GM18511 (cell line): ENCODE measurements around the gene CPNE9.

Experiments
- ATAC-seq: cut with Tn5 transposase; IDR thresholded peaks from one replicate; pipeline ENCODE4 v1.9.1; 2021; ENCODE audit warnings: mild to moderate bottlenecking, moderate library complexity; ENCODE audit not compliant: unreplicated experiment

CPNE9 gene, protein sequence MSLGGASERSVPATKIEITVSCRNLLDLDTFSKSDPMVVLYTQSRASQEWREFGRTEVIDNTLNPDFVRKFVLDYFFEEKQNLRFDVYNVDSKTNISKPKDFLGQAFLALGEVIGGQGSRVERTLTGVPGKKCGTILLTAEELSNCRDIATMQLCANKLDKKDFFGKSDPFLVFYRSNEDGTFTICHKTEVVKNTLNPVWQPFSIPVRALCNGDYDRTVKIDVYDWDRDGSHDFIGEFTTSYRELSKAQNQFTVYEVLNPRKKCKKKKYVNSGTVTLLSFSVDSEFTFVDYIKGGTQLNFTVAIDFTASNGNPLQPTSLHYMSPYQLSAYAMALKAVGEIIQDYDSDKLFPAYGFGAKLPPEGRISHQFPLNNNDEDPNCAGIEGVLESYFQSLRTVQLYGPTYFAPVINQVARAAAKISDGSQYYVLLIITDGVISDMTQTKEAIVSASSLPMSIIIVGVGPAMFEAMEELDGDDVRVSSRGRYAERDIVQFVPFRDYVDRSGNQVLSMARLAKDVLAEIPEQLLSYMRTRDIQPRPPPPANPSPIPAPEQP

DNA sequence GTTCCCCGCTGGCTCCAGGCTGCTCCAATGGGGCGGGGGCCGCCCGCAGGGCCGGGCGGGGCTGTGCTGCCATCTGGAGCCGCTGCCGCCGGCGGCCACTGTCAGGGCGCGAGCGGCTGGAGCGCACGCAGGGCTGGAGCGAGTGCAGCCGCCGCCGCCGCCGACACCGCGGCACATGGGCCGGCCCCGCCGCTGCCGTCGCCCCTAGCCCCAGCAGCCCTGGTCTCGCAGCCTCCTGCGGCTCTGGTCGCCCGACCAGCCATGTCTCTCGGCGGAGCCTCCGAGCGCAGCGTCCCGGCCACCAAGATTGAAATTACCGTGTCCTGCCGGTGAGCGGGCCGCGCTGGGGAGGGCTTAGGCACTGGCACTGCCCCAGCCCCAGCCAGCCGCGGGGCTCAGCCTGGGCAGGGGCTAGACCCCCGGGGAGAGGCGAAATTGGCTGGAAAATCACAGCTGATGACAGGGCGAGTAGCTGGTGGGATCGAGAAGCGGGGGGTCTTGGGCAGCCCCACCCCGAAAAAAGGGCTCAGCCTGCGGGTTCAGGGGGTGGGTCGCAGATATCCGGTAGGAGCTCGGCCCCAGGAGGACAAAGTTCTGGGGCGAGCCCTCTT is at the start of gene CPNE9:
TSS of gene CPNE9 (plus strand) at position 98 of the 611 bp plus-strand sequence. CDS start at position 262, 164 bp downstream.
- ATAC-seq = no peak

DNA sequence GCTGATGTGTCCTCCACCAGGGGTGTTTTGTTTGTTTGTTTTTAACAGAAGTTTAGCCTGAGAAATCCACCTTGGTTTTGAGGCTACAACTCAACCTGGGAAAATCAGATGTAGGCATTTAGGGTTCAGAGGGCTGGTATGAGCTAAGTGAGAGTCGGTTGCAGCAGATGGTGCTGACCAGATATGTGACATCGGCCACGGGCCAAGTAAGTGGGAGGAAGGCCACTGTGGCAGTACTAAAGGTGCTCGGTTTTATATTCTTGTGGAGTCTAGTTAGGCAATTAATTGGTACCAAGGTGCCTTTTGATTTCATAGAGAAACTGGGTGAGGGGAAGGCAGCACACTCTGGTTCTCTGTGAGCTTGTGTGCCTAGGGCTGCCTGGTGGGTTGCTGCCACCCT is 43.8 kb upstream of the CPNE9 start:
- ATAC-seq = no peak

DNA sequence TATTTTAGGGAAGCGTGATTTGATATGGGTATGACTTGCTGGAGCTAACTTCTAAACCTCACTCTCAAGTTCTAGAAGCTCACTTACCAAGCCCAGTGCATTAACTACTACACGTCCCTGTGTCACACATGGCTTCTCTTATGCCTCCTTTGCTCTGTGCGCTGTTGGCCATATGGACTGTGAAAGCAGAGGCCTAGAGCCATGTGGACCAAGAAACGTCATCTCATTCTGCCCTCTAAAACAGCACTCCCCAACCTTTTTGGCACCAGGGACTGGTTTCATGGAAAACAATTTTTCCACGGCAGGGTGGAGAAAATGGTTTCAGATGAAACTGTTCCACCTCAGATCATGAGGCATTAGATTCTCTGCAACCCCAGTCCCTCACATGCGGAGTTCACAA is 42.7 kb upstream of the CPNE9 start:
- no peak for ATAC-seq

DNA sequence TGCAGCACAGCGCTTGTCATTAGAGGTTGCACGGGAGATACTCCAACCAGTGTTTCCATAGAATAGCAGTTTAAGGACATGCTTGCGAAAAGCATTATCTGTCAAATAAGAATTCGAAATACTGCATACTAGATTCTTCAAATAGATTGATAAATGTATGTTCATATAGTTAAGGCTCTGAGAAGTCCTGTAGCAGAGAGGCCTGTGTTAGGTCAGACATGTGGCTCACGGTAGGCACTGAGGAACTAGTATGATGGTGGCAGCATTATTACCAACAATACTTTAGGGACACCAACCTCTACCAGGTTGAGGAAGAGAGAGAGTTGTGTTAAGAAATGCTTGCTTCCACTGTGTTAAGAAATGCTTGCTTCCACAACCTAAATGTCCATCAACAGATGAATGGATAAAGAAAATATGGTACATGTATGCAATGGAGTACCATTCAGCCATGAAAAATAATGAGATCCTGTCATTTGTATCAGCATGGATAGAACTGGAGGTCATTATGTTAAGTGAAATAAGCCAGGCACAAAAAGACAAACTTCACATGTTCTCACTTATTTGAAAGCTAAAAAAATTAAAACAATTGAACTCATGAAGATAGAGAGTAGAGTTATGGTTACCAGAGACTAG is 39.4 kb upstream of the CPNE9 start:
- ATAC-seq = no peak

DNA sequence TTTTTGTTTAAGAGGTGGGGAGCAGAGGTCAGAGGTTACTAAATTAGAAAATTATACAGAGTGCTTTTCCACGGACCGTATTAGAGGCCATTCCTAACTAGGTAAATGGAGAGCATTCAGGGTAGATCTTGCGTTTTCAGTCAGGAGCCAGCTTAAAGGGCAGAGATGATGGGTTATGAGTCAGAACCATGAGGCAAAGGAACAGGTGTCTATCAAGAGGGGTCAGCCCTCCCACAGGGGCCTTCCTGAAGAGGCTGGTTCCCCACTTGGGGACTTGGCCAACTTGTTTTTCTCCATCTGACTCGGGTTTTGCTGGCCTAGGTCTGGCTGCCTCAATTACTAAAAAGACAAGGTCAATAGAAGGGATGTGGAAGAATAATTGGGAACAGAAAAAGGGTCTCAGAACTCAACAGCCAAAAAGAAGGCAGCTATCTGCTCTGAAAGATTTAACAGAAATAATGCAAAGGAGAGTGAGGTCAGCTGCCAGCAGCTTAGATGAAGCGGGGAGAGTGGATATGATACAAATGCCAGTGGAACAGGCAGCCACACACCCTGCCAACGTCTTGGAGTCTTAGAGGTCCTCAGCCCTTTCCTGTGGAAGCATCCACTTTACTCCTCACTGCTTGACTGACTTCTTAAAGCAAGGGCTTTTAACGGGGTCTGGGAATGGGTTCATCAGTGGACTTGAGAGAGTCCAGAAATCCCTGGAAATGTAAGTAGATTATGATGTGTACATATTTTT is 36.8 kb upstream of the CPNE9 start:
- no peak for ATAC-seq

DNA sequence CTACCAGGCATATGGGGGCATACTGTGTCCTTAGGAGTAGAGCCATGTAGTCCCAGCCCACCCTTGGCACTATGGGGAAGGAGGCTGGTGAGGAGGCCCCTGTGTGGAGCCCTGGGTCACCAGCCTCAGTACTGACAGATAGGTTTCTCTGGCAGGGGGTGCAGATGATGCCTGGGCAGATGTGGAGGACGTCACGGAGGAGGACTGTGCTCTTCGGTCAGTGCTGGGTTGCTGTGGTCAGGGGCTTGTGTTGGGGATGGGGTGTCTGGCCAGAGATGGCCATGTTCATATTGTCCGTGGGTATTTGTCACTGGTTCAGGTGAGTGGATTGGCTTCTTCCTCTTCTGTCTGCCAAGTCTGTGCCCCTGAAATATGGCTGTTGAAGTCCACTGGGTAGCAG is 34.4 kb upstream of the CPNE9 start:
- ATAC-seq = no peak

DNA sequence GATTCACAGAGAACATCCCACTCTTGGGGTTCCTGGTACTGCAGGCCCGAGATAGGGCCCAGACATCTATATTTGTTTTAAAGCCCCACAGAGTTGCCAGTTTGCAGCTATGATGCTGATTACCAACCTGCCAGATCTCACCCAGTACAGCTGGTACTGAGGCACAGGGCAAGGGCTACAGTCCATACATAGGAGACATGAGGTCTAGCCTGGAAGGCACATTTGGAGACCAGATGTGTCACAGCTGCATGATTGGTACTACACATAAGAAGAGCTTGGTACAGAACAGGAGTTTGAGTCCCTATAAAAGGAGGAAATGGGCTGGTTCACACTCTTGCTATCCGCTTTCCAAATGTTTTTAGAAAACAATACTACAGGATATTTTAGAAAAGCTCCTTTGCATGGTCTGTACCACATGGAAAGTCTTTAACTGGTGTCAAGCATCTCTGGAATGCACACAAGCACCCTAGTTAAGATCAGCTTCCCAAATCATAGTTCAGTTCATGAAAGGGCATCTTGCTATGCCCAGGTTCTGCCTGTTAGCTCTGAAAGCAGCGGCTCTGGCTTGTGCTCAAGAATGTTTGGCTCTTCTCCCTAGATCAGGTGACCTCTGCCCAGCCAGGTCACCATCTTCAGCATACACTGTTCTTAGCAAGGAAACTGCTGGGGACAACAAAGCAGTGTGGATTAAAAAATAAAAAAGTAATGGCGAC is 33.8 kb upstream of the CPNE9 start:
- ATAC-seq = no peak

DNA sequence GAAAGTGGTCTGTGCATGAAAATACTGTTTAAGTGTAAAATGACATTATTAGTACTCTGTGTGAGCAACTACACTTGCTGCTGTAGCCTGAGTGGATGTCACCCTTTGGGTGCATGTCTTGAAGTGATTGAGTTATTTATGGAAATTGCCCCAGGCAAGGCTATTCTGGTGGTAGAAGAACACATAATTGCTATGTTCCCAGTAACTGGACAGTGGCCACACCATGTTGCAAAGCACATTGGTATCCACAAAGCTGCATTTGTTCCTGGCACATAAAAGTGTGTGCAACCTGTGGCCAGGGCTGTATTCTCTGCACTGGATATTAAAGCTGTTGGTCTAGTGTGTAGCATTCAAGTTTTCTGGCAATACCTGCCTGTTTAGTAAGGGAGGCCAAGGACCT is 30.6 kb upstream of the CPNE9 start:
- no peak for ATAC-seq

DNA sequence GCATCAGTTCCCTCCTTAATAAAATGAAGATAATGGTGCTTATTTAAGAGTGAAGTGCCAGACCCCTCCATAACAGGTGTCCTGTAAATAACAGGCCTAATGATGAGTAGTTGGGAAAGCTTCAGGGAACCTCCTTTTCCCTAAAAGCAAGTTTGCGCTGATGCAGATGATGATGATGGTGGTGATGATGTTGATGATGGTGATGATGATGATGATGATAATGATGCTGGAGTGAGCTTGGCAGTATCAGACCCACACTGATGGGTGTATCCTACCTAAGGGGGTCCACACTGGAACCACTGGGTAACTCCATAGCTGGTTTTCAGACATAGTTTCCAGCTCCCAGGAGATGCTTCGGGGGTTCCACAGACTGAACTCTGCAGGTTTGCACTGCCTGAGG is 29.9 kb upstream of the CPNE9 start:
- ATAC-seq = no peak

DNA sequence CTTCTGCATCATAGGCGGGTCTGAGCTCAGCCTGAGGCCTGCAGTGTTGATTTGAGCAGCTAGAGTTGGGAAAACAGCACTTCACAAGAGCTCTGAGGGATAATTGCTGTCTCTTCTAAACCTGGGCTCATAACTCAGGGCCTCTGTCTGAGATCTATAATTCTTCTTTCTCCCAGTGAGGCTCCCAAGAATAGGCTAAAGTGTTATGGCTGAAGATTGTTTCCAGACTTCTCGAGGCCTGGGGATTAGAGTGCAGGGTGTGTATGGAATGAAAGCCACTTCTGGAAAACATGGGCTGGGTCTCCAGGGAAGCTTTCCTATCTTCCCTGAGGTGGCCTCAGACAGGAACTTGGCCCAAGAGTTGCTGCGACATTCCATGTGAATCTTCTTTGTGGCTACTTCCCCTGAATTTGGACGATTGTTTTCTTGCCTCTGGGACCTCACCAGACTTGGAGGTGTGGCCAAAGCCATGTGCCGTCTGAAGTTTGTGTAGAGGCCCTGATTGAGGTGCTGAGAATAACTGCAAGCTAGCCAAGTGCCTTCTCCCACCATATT is 27.8 kb upstream of the CPNE9 start:
- no peak for ATAC-seq

DNA sequence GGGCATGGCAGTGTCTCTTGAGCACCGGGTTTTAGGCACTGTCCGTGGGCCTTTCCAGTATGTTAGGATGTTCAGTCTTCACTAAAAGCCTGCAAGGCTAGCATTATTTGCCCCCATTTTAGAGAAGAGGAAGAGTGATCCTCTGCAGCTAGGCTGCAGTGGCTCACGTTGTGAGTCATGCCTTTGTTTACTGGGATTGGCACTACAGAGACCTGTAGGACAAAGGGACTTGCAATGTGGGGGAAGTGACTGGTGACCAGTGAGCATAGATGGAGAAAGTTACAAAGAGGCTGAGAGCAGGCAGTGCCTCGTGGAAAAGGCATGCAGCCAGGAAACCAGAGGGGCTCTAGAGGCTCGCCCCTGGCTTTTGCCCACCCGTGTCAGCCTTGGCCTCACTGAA is 26.8 kb upstream of the CPNE9 start:
- no peak for ATAC-seq

DNA sequence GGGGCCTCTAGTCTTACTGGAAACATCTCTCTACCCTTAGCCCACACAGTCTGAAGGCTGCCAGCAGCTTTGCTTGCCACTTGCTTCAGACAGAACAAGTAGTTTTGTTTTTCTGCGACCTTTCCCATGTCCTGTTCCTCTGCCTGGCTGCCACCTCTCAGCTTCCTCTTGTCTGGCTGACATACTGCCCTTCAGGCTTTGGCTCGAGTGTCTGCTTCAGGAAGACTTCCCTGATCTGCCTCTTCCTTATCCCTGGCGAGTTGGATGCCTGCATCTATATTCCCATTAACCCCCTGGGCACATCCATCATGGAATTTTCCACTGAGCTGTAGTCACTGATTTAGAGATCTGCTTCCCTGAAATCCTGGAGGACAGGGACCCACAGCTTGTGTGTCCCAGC is 25.1 kb upstream of the CPNE9 start:
- ATAC-seq = no peak

DNA sequence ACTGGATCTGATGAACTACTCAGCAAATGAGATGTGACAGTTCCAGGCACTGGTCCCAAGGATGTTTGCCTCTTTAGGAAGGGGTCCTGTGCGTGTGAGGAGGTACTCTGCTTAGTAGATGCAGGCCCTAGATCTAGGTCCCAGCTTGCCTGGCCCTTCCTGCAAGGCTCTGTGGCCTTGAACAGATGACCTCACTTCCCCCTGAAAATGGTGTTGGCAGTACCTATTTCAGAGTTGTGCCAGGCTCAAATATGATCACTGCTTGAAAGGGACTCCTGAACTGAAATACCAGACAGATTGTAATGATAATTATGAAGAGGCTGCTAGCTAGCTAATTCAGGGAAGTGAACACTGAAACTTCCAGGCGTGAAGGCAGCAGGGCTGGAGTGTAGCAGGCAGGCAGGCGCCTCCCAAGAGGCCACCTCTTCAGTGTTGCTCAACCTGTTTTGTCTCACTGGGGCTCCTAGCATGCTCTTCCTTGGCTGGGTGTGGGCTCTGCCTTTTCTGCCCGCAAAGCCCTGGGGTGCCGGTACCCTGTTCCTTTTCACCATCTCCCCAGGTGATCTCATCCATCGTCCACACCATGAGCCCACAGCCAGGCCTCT is 24.1 kb upstream of the CPNE9 start:
- ATAC-seq = no peak

DNA sequence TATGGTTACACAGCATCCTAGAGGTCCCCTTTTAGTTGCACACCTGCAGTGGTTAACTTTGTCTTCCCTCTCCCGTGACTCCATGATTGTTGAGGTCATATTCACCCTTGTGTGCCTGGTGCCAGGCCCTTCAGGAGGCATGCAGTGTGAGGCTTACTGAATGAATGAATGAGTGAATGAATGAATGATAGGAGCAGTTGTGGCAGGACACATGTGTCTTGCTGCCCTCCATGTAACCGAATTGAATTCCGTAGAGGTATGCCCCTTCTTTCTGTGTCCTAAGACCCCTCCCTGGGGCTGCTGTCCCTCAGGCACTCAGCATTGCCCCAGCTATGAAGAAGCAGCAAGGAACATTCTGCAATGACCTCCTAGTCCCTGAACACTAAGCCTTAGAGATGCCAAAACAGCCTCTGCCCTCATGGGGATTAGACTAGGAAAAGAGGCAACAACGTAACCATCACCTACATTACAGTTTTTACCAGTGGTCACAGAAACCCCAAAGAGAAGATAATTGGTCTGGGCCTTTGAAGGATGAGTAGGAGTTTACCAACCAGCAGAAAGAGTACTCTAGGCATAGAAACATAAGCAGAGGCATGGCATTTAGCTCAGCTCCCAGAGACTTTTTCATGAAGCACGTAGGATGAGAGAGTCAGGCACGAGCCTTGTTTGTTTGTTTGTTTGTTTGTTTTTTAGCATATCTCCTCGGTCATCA is 22.5 kb upstream of the CPNE9 start:
- ATAC-seq = no peak

DNA sequence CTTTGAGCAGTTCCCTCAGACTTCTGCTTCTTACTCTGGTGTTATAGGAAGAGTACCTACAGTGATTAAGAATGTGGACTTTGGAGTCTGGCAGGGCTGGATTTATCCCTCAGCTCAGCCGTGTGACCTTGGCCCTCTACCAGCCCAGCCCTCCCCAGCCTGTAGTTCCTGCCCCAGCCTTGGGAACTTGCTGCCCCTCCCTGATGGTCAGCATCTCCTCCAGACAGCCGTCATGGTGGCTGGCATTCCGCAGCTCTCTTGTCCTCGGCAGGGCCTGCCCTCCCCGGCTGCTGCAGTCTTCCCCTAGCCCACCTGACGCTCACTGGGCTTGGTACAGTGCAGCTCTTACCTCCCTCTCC is 21.9 kb upstream of the CPNE9 start:
- ATAC-seq = no peak

DNA sequence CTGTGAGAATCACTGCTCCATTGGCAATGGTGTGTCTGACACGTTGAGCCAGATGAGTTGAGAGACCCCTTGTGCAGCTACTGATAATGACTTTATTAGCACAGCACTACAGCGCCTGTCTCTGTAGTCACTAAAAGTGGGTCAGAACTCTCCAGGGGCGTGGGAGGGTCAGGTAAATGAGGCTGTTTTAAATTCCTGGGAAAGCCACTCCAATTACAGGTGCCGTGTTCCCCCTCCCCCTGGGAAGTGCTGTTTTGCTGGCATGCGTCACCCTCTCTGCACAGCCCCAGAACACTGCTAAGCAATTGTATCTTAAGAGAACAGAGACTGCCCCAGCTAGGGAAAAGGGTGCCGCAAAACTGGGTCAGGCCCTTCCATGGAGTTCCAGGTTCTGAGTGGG is 21.5 kb upstream of the CPNE9 start:
- ATAC-seq = no peak

DNA sequence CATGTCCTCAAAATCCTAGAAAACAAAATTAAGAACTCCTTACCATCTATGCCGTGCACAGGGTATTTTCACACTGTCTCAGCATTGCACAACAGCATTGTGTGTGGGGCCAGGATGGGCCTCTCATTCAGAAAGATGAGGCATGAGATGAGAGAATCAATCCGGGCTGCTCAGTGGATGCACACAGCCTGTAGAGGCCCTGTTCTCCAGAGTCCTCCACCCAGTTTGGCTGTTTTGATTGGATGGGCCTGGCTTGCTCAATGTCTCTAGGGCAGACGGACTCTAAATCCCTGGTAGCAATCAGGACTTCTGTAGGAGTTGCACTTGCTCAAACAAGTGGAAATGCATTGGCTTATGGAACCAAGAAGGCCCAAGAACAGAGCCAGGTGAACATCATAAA is 20.2 kb upstream of the CPNE9 start:
- no peak for ATAC-seq

DNA sequence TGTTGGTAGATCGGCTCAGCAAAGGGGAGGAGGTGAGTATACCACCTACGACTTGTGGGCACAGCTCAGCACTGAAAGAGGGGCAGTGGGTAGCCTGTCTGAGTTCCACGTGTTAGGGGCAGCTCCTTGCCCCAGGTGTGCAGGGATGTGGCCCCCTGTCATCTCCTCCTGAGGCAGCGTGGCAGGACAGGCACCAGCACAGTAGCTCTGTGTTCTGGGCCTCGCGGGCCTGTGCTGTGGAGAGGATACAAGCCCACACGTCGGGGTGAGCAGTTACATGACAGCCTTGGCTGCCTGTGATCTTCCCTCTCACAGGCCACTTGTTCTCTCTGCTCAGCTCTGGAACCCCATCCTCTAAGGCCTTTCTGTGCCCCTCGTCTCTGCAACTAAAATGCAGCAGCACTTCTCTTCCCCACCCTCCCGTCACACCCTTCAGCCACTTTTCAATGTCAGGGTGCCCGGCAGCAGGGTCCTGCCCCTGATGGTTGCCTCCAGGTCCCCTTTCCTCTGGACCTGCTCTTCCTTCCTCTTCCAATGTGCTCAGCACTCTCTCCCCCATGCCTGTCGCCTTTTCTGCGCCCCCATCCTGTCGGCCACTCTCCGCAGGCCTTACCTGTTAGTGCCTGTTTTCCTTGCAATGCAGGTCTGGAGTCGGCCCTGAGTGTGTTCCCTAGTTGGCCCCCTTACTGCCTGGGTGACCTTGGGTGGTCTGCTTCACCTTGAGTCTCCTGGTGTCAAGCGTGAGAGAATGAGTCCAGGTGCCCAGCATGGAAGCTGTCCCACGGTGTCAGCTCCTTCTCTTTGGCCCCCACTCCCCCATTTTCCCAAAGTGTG is 18.2 kb upstream of the CPNE9 start:
- ATAC-seq = no peak
